Measurements from ENCODE around the gene ZNF747. TPM values are rescaled to one million over a fixed set of nuclear protein-coding genes. Genes with fewer than 3 reads are reported as not detected.

The ZNF747 gene
- total RNA-seq, 1 experiment from 2014 or later: 10.9 TPM

DNA sequence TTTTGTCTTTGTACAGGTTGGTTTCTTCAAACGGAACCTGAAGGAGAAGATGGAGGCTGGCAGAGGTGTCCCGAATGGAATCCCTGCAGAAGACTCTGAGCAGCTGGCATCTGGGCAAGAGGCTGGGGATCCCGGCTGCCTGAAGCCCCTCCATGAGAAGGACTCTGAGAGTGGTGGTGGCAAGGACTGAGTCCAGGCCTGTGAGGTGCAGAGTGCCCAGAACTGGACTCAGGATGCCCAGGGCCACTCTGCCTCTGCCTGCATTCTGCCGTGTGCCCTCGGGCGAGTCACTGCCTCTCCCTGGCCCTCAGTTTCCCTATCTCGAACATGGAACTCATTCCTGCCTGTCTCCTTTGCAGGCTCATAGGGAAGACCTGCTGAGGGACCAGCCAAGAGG is 13.2 kb downstream of the ZNF747 start:
- ATAC-seq (no peak), DNase-seq (ENCODE audit: low read depth, low spot score) (no peak)
- ChIA-PET POLR2A (interaction anchor here (0.7 kb wide), 1 partner anchor 32 kb away, joined by 3 read pairs; no protein-coding TSS in a partner anchor), CTCF (no interaction called here)
- no peak overlapping the region for H3K4me3 ChIP-seq (ENCODE audit: low read depth in 2 of 2, low read length in 2 of 2)
- no peak overlapping the region for H3K27ac ChIP-seq (ENCODE audit: low read length)
- in situ Hi-C loops (cut with HindIII; ENCODE audit: low pct_unique_long_range_greater_than_20kb, low sequenced_read_pairs) (no loop called here), intact Hi-C loops (cut with micrococcal nuclease; ENCODE audit: unreplicated experiment) (loop anchor here (10.0 kb wide), 1 partner anchor 77 kb away; the partner anchor contains the start of gene SEPHS2)
- H3K27me3 ChIP-seq (ENCODE audit: control insufficient read depth, insufficient read depth, low read length): no peaks in the 10 kb centered on the region
- no peaks in the 10 kb centered on the region for H3K9me3 ChIP-seq (ENCODE audit: control insufficient read depth, insufficient read depth, low read depth, low read length)
- no TSS peak for BruUV-seq (replicated peaks)
- H3K4me1 ChIP-seq (ENCODE audit: control insufficient read depth, insufficient read depth, low read length): peaks cover 11% of the 10 kb centered on the region; the same call in 1 of the 2 replicates
- TF ChIP-seq, protein P1, sequence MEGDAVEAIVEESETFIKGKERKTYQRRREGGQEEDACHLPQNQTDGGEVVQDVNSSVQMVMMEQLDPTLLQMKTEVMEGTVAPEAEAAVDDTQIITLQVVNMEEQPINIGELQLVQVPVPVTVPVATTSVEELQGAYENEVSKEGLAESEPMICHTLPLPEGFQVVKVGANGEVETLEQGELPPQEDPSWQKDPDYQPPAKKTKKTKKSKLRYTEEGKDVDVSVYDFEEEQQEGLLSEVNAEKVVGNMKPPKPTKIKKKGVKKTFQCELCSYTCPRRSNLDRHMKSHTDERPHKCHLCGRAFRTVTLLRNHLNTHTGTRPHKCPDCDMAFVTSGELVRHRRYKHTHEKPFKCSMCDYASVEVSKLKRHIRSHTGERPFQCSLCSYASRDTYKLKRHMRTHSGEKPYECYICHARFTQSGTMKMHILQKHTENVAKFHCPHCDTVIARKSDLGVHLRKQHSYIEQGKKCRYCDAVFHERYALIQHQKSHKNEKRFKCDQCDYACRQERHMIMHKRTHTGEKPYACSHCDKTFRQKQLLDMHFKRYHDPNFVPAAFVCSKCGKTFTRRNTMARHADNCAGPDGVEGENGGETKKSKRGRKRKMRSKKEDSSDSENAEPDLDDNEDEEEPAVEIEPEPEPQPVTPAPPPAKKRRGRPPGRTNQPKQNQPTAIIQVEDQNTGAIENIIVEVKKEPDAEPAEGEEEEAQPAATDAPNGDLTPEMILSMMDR (IDR thresholded peaks at IDR 0.05): no peak
- no peak for TF ChIP-seq POLR2AphosphoS5 (IDR thresholded peaks at IDR 0.05; ENCODE audit: low read depth, low read length)
- no peak for TF ChIP-seq REST (IDR thresholded peaks at IDR 0.05; ENCODE audit: insufficient read depth in 1 of 2, low read depth in 2 of 2, low read length in 1 of 2)
- no peak for TF ChIP-seq SIN3A (IDR thresholded peaks at IDR 0.05; ENCODE audit: borderline replicate concordance, insufficient read depth, low read depth, low read length)
- no peak for TF ChIP-seq TCF7L2 (IDR thresholded peaks at IDR 0.05; ENCODE audit: low read depth, low read length)
- no peaks in the 10 kb centered on the region for H3K36me3 ChIP-seq (ENCODE audit: control insufficient read depth, insufficient read depth, low read length)

DNA sequence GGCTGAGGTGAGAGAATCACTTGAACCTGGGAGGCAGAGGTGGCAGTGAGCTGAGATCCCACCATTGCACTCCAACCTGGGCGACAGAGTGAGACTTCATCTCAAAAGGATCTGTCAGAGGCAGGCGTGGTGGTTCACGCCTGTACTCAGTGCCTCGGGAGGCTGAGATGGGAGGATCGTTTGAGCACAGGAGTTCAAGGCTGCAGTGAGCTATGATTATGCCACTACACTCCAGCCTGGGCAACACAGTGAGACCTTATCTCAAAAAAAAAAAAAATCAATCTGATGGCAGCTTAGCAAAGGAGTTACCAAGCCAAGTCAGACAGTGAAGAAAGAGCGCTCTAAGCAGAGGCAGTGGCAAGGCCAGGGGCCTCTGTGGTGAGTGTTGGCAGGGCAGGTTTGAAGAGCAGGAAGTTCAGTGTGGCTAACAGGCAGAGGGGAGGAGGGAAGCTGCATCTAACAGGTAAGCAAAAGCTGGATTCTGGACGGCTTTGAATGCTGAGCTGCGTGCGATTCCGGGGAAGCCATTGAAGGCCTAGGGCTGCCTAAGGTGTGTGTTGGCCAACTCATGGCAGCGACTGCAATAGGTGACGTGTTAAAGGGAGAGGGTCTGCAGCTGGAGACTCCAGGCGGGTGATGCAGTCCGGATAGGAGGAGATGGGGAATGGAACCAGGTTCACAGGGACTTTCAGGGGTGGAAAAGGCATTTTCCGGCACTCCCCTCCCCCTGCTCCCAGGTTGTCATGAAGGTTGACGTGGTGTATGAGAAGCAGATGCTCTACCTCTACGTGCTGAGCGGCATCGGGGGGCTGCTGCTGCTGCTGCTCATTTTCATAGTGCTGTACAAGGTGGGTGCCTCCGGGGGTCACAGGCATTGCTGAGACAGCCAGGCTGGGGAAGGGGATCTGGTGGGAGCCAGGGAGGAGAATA is 15.3 kb downstream of the ZNF747 start:
- POLR2A ChIA-PET: interaction anchor here (0.5 kb wide), 1 partner anchor 12 kb away, joined by 11 read pairs; no protein-coding TSS in a partner anchor
- Histone ChIP-seq H3K4me3 (ENCODE audit: low read depth in 2 of 2, low read length in 2 of 2) (no peak overlapping the region), H3K27ac (ENCODE audit: low read length) (no peak overlapping the region), H3K27me3 (ENCODE audit: control insufficient read depth, insufficient read depth, low read length) (no peaks in the 10 kb centered on the region), H3K9me3 (ENCODE audit: control insufficient read depth, insufficient read depth, low read depth, low read length) (no peaks in the 10 kb centered on the region), H3K36me3 (ENCODE audit: control insufficient read depth, insufficient read depth, low read length) (no peaks in the 10 kb centered on the region), H3K4me1 (ENCODE audit: control insufficient read depth, insufficient read depth, low read length) (peaks cover 1% of the 10 kb centered on the region; the same call in 1 of the 2 replicates)
- TF ChIP-seq, protein P1 (IDR thresholded peaks at IDR 0.05): no peak
- no peak for TF ChIP-seq SIN3A (IDR thresholded peaks at IDR 0.05; ENCODE audit: borderline replicate concordance, insufficient read depth, low read depth, low read length)
- TF ChIP-seq POLR2AphosphoS5 (IDR thresholded peaks at IDR 0.05; ENCODE audit: low read depth, low read length): no peak
- no peak for TF ChIP-seq REST (IDR thresholded peaks at IDR 0.05; ENCODE audit: insufficient read depth in 1 of 2, low read depth in 2 of 2, low read length in 1 of 2)
- no peak for TF ChIP-seq TCF7L2 (IDR thresholded peaks at IDR 0.05; ENCODE audit: low read depth, low read length)
- intact Hi-C loops (cut with micrococcal nuclease; ENCODE audit: unreplicated experiment): loop anchor here (10.0 kb wide), 1 partner anchor 75 kb away; the partner anchor contains the start of gene SEPHS2
- ATAC-seq (no peak), DNase-seq (ENCODE audit: low read depth, low spot score) (no peak)
- BruUV-seq (replicated peaks): no TSS peak
- in situ Hi-C loops (cut with HindIII; ENCODE audit: low pct_unique_long_range_greater_than_20kb, low sequenced_read_pairs): no loop called here
- CTCF ChIA-PET: no interaction called here
